ENCODE results near the gene PLEKHG1. TPM values are rescaled to one million over a fixed set of nuclear protein-coding genes. Genes with fewer than 3 reads are reported as not detected.

PLEKHG1 gene
- 0.45 to 0.91 TPM (median 0.66 TPM) in 5 replicates for total RNA-seq (2022; extraction: Qiagen RNA extraction)

DNA sequence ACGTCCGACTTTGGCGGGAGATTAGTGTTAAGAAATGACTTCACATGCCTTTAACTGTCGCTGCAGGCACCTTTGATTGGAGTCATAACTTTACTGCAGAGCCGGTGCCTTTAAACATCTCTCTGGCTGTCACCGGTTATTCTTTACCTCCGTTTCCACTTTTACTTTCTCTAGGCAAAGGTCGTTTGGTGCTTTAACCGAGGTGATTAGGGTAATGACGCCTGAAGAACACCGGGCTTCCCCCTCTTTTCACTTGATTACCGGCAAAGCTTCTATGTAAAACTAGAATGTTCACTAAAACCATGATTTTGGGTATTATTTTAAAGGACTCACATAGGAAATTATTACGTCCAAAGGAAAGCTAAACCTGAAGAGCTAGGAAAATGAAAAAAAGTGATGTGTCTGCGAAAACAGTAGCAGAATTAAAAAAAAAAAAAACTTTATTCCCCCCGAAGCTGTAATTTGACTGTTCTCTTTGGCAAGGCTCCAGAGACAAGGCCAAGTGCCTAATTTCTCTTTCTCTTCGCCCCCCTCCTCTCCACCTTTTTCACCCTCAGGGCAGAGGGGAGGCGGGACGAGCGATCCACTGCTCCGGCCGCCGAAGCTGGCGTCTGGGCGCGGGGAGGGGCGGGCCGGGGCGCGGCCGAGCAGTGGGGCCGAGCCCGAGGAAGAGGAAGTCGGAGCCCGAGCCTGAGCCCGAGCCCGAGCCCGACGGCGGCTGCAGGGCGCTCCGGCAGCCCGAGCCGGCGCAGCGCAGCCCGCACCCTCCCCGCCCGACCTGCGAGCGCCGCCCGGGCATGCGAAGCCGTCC lies at the start of gene PLEKHG1:
Gene PLEKHG1 (plus strand): TSS at position 687 of the 811 bp plus-strand sequence. CDS start 133,797 bp downstream, outside the sequence.

Other genes with a start within 250 kb of the PLEKHG1 start
- 0.01 to 0.02 TPM (median 0.01 TPM) in 3 of 5 replicates, not detected in the others for gene IYD, start 230.9 kb upstream of the PLEKHG1 start, total RNA-seq (2022; extraction: Qiagen RNA extraction)